Measurements from ENCODE around the gene STK32B.

DNA sequence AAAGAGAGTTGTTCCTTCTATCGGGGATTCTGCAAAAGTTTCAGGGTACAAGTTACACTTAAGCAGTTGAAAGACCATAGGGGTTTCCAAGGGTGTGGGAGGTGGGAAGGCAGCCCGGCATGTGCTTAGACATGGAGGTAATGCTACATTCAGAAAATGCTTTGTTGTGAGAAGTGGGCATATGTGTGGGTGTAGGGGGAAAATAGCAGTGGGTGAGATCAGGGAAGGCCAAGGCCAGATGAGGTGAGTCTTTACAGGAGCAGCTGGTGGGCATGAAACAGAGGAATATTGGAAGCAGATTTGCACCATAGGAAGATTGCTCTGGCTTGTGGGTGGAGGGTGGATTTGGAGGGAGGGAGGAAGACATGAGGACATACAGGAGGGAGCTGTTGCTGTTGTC is 40.3 kb upstream of the STK32B start:
- TF ChIP-seq PHB2 (IDR thresholded peaks at IDR 0.05; ENCODE audit: low read depth) (no peak), MYC (IDR thresholded peaks at IDR 0.05; ENCODE audit: low read depth, low read length) (no peak), MYC (CRISPR knock-in tag; IDR thresholded peaks at IDR 0.05; ENCODE audit: borderline replicate concordance, low read depth) (no peak), ZZZ3 (IDR thresholded peaks at IDR 0.05) (no peak), EZH2 (IDR thresholded peaks at IDR 0.05; ENCODE audit: borderline replicate concordance, low read depth, low read length) (no peak)
